Activated B cell treated with CpG ODN at 0.5 μM for 24 hours (primary cell): ENCODE results near the gene PPP4R2. TPM values are rescaled to one million over a fixed set of nuclear protein-coding genes. Genes with fewer than 3 reads are reported as not detected.

Source experiments
- ATAC-seq: fragments of 200-7000 bp; cut with Tn5 transposase; one replicate; pipeline ENCODE4 v1.10.0; 2021; ENCODE audit warnings: low read depth, mild to moderate bottlenecking, moderate library complexity
- CTCF ChIA-PET: fragments of 350-600 bp; sonication (Branson Sonifier 250); formaldehyde crosslinking; loops from one replicate; lab custom pipeline; 2021; ENCODE audit warnings: antibody characterized with exemption; lab: Charles Lee
- POLR2A ChIA-PET: fragments of 350-600 bp; sonication (Branson Sonifier 250); formaldehyde crosslinking; loops from one replicate; lab custom pipeline; 2021; ENCODE audit warnings: antibody characterized with exemption; lab: Charles Lee
- DNase-seq: peaks from one replicate; pipeline ENCODE4 v3.0.0; 2022
- H3K27ac Mint-ChIP-seq: one replicate; pipeline ENCODE4 v1.8.0; 2020; ENCODE audit warnings: mixed read lengths
- H3K27me3 Mint-ChIP-seq: one replicate; pipeline ENCODE4 v1.8.0; 2021; ENCODE audit warnings: mixed read lengths
- H3K36me3 Mint-ChIP-seq: one replicate; pipeline ENCODE4 v1.8.0; 2021; ENCODE audit warnings: low read depth, mixed read lengths
- H3K4me1 Mint-ChIP-seq: one replicate; pipeline ENCODE4 v1.8.0; 2021; ENCODE audit warnings: mixed read lengths
- H3K4me3 Mint-ChIP-seq: one replicate; pipeline ENCODE4 v1.8.0; 2020; ENCODE audit warnings: mild to moderate bottlenecking, mixed read lengths
- H3K9me3 Mint-ChIP-seq: one replicate; pipeline ENCODE4 v1.8.0; 2020; ENCODE audit warnings: mixed read lengths
- CTCF ChIP-seq: fragments of 200-600 bp; IDR thresholded peaks from one replicate; pipeline ENCODE4 v1.8.0; 2022; ENCODE audit warnings: antibody characterized with exemption, mild to moderate bottlenecking
- intact Hi-C: fragments of 100-400 bp; cut with micrococcal nuclease; formaldehyde crosslinking; loops from one replicate; pipeline ENCODE4 v1.15.1; 2024
- total RNA-seq: library from RNA; stranded (reverse); gene quantifications from 2 replicates; pipeline ENCODE4 v1.2.3, GENCODE V29; 2022

The PPP4R2 gene
- total RNA-seq, 1 donor from 2014 or later, result 59.7 TPM

- intact Hi-C loops, result no loop called here
- TF ChIP-seq CTCF, result no peak
- no peaks in the 10 kb centered on the region for H3K36me3 Mint-ChIP-seq
- ATAC-seq (no peak), DNase-seq (no peak)
- ChIA-PET POLR2A (no interaction called here), CTCF (no interaction called here)
- peaks cover 16% of the 10 kb centered on the region for H3K27me3 Mint-ChIP-seq
- H3K27ac Mint-ChIP-seq, result no peak overlapping the region
- H3K4me3 Mint-ChIP-seq, result no peak overlapping the region
- H3K9me3 Mint-ChIP-seq, result no peaks in the 10 kb centered on the region
- no peaks in the 10 kb centered on the region for H3K4me1 Mint-ChIP-seq
These were observed 118.1 kb downstream of the PPP4R2 start for GRCh38 chr3:73114711-73115110.

- H3K27me3 Mint-ChIP-seq, result peaks cover 13% of the 10 kb centered on the region
- POLR2A ChIA-PET, result no interaction called here
- no peak overlapping the region for H3K27ac Mint-ChIP-seq
- no peak for TF ChIP-seq CTCF
- no peaks in the 10 kb centered on the region for H3K4me1 Mint-ChIP-seq
- DNase-seq, result no peak
- ATAC-seq, result no peak
- intact Hi-C loops, result no loop called here
- H3K4me3 Mint-ChIP-seq, result no peak overlapping the region
- H3K36me3 Mint-ChIP-seq, result no peaks in the 10 kb centered on the region
- CTCF ChIA-PET, result no interaction called here
- H3K9me3 Mint-ChIP-seq, result no peaks in the 10 kb centered on the region
These were observed 119.2 kb downstream of the PPP4R2 start for GRCh38 chr3:73115806-73116205.

Other genes starting within 250 kb of the PPP4R2 start
- 21.2 and 25.3 TPM in 2 replicates for gene SHQ1, start 148.4 kb upstream of the PPP4R2 start, total RNA-seq
- gene GXYLT2, start 108.8 kb upstream of the PPP4R2 start, total RNA-seq, result not detected in 2 replicates
- gene EBLN2, start 64.8 kb downstream of the PPP4R2 start, total RNA-seq, result 6.9 and 9.4 TPM in 2 replicates